GM19025 (cell line): ENCODE measurements around the gene BRICD5.
"Not testable (repeated sequence)": the region's sequence is repeated elsewhere in the genome, so short reads cannot be mapped to it uniquely, and the experiment has no call there.

Experiments
- ATAC-seq: cut with Tn5 transposase; IDR thresholded peaks from one replicate; pipeline ENCODE4 v1.9.1; 2021; ENCODE audit warnings: mild to moderate bottlenecking, low read depth, moderate library complexity; ENCODE audit not compliant: unreplicated experiment

The BRICD5 gene

GRCh38 chr16:2204416-2205103 lies 6.1 kb downstream of the BRICD5 start:
- ATAC-seq = no peak

DNA sequence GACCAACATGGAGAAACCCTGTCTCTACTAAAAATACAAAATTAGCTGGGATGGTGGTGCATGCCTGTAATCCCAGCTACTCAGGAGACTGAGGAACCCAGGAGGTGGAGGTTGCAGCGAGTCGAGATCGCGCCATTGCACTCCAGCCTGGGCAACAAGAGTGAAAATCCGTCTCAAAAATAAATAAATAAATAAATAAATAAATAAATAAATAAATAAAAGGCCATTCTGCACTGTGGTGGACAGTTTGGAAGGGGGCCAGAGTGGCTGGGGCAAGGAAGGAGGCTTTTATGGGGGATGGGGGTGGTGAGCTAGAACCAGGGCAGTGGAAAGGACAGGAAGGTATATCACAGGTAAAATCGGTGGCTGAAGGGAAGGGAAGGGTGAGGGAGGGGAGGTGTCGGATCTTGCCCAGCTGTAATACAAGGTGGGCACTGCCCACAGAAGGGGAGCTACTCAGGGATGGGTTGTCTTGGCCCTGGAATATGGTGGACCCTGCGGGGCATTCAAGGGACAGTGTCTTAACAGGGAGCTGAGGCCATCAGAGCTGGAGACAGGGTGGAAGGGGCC lies 7.5 kb downstream of the BRICD5 start:
- ATAC-seq = not testable (repeated sequence)

DNA sequence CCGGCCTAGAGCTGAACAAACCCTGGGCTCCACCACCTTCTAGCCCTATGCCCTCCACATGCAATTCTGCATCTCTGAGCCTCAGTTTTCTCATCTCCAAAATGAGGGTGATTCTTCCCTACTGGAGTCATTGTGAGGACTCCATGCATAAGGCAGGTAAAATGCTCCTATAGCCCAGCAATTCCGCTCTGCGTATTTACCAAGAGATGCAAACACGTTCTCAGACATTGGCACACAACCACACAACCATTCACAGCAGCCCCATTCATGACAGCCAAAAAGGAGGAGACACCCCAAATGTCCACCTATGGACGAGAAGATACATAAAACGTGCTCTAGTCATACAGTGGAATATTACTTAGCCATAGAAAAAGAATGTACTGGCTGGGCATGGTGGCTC lies 10.3 kb downstream of the BRICD5 start:
- no peak for ATAC-seq

GRCh38 chr16:2199621-2200139 lies 11.0 kb downstream of the BRICD5 start:
- no peak for ATAC-seq

GRCh38 chr16:2199095-2199494 lies 11.6 kb downstream of the BRICD5 start:
- ATAC-seq = no peak

DNA sequence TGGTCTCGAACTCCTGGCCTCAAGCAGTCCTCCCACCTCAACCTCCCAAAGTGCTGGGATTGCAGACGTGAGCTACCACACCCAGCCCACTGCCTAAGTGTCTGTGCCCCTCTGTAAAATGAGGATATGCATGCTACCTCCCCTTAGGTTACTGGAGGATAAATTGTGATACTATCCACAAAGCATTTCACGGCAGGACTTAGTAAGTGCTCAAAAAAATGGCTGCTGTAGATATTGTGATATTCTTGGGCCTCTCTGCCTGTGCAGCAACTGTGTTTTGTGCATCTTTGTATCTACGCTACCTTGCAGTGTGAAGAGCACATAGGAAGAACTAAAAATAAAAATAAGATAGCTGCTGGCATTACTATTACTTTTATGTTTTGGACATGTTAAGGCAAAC lies 12.4 kb downstream of the BRICD5 start:
- no peak for ATAC-seq

- no peak for ATAC-seq
These were observed 12.9 kb downstream of the BRICD5 start for GRCh38 chr16:2197765-2198164.

DNA sequence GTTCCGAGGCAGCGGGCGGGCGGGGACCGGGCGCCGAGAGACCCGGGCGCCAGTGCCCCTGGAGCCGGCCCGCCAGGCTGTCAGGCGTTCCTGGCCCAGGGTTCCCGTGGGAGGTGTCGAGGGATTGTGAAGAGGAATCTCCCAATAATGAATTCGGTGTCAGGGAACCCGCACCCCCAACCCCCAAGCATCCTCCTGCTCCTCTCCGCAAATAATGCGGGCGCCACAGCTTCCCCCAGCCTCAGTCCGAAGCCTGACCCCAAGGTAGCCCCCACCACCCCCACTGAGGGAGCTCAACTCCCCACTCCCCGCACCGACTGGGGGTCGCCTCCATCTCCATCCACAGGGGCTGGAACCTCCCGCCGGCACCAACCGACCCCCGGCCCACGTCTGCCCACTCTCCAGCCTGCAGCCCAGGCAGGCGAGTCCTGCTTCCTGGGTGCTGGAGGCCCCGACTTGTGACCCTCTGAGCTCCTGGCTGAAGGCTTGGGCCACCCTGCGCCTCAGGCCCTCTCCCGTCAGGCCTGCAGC lies 13.6 kb downstream of the BRICD5 start:
- ATAC-seq = no peak

DNA sequence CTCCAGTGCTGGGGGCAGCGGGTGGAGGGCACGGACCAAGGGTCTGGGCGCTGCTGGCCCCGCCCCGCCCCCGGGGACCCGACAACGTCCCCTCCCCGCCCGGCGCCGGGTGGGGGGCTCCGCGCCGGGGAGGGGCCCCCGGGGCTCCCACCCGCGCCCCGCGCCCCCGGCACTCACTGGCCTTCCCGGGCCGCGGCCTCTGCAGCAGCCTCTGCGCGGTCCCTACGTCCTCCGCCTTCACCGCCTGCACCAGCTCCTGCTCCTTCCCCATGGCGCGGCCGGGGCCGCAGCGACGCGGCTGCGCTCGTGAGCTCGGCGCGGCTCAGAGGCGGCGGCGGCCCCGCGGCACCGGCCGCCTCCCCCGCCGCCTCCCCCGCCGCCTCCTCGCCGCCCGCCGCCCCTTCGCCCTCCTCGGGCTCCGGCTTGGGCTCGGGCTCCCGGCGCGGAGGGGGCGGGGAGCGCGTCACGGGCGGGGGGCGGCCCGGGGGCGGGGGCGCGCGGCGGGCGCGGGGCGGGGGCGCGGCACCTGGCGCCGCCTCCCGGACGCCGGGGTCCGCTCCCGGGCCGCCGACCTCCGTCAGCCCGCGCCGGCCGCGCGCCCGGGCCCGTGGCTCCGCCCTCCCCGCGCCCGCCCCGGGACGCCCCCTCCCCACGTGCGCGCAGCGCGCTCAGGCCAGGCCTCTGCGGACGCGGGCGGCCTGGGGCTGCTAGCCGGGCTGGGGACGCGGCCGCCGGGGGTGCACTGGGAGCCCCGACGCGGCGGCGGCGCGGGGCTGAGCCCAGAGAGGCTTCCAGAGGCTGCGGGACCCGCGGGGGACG lies 14.3 kb downstream of the BRICD5 start, which contains the start of gene CASKIN1:
Gene CASKIN1 (minus strand): TSS at position 444 of the 819 bp plus-strand sequence. CDS start 173 bp downstream, at position 271.
- no peak for ATAC-seq

GRCh38 chr16:2195322-2196161 lies 15.1 kb downstream of the BRICD5 start:
- ATAC-seq = no peak

DNA sequence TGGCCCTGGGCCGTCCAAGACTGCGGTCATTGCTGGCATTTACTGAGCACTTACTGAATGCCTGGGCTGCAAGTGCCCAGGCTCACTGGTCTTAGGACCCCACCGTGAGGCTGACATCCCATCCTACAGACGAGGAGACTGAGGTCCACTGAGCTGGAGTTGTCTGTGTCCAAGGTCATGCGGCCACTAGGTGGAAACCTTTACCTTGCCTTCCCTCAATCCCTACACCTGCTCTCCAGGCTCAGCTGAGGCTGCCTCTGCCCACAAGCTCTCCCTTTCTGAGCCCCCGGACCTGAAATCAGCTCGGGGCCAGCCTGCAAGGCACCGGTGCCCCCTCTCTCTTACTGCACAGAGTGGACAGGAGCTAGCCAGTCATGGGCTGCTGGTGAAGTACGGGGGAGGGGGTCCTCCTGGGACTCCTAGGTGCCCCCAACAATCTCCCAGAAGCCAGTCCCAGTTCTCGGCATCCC lies 15.8 kb downstream of the BRICD5 start:
- ATAC-seq = no peak

DNA sequence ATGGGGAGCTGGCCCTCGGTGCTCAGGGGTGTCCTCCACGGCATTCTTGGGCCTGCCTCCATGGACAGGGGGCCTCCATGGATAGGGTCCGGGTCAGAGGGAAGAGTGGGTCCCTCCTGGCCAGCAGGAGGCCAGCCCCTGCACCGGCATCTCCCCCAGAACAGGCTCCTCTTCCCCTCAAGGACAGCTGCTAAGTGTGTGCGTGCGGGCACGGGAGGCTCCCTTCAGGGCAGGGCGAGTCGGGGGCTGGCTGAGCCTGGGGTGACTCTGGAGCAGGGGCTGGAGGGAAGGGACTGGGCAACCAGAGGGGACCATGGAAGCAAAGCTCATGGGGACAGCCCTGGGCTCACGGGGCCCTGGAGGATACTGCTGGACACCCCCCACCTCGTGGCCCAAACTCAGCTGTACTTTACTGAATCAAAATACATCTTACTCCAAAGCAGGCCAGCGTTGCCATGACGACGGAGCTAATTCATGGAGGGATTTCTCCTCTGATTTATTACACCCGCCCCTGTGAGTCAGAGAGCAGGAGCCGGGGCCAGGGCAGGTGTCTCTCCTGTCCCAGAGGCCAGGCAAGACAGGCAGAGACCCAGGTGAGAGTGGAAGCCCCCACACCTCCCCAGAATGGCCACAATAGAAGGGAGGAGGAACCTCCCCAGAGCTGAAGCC lies 16.4 kb downstream of the BRICD5 start:
- ATAC-seq = no peak

- ATAC-seq = no peak
These were observed 19.3 kb downstream of the BRICD5 start for GRCh38 chr16:2191446-2191706.

GRCh38 chr16:2190659-2191445 lies 19.8 kb downstream of the BRICD5 start:
- no peak for ATAC-seq

DNA sequence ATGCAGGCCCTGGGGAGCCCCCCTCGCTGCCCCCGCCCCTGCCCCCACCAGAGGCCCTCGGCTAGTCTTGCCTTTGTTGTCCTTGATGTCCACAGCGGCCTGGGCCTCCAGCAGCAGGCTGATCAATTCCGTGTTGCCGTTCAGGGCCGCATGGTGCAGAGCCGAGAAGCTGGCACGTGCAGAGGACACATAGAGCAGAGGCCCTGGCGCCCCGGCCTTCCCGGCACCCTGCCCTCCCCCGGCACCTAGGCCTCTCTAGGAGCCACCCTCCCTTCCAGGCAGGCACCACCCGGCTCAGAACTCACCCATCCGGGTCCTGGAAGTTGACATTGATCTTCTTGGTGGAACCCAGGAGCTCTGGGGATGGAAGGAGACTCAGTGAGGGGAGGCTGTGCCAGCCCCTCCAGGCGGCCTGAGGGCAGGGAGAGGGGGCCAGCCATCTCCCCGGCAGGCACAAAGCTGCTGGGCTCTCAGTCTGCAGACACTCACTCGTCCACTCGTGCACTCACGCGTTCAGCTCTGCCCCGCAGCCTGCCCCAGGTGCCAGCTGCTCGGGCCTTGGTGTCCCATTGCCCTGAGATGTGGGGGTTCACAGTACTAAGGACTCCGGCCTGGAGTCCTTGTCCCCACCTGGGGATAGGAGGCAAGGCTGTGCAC lies 20.5 kb downstream of the BRICD5 start:
- no peak for ATAC-seq

DNA sequence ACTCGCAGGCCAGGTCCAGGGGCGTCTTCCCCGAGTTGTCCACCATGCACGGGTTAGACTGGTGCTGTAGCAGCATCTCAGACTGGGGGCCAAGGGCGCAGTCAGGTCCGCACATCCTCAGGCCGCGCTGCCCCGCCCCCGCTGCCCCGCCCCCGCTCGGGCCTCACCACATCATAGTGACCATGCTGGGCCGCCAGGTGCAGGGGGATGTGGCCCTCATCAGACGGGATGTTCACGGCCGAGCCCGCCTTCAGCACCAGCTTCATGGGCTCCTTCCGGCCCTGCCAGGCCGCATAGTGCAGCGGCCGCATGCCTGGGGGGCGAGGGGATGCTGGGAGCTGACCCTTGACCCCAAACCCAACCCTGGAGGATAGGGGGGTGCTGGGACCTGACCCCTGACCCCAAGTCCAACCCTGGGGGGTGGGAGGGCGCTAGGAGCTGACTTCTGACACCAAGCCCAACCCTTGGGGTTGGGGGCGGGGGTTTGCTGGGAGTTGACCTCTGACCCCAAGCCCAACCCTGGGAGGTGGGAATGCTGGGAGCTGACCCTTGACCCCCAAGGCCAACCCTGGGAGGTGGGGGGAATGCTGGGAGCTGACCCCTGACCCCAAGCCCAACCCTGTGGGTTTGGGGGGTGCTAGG lies 21.3 kb downstream of the BRICD5 start:
- no peak for ATAC-seq

GRCh38 chr16:2188395-2188794 lies 22.3 kb downstream of the BRICD5 start:
- no peak for ATAC-seq

DNA sequence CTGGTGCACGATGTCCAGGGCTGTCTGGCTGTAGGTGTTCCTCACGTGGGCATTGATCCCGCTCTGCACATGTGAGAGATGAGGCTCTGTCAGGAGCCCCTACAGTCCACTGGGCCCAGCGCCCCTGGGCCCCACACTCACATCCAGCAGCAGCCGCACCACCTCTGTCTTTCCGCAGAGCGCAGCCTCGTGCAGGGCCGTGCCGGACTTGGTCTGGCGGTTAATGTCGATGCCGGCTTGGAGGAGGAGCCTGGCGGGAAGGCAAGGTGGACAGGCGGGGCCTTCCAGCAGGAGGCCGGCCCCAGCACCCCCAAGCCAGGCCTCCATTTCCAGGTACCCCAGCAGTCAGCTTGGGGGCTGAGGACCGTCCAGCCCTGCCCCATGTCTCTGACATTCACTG lies 23.5 kb downstream of the BRICD5 start:
- no peak for ATAC-seq
